IMR-90 (cell line): Measurements from ENCODE around the gene KLHL6. TPM values are rescaled to one million over a fixed set of nuclear protein-coding genes. Genes with fewer than 3 reads are reported as not detected.

Experiments
- ATAC-seq: fragments of 200-7000 bp; cut with Tn5 transposase; 2 replicates; pipeline ENCODE4 v1.9.1; 2020; ENCODE audit warnings: low read depth, mild to moderate bottlenecking, moderate library complexity
- BruUV-seq: library from RNA; stranded (reverse); fragments of 400-500 nt; replicated peaks from 2 replicates; lab custom pipeline; 2021; lab: Mats Ljungman, UMichigan
- CTCF ChIA-PET: fragments of 300-600 bp; formaldehyde crosslinking; extraction: SDS; loops from one replicate; lab custom pipeline; 2021; ENCODE audit warnings: antibody characterized with exemption; lab: Yijun Ruan, JAX
- POLR2A ChIA-PET: fragments of 300-600 bp; sonication (Branson Sonifier 250); formaldehyde crosslinking; loops from one replicate; lab custom pipeline; 2022; ENCODE audit warnings: antibody characterized with exemption; ENCODE audit not compliant: unreplicated experiment; lab: Charles Lee
- DNase-seq: peaks from one replicate; pipeline ENCODE4 v3.0.0; 2013
- H2AFZ ChIP-seq: replicated peaks from 2 replicates; pipeline ENCODE3; 2013; ENCODE audit warnings: low read length, mild to moderate bottlenecking; ENCODE audit not compliant: poor library complexity
- H2AK5ac ChIP-seq: 2 replicates; pipeline ENCODE4 v1.6.1; 2013; ENCODE audit warnings: low read depth, low read length, inconsistent platforms
- H2AK9ac ChIP-seq: replicated peaks from 2 replicates; pipeline ENCODE3; 2013; ENCODE audit warnings: mild to moderate bottlenecking, low read depth, low read length, moderate library complexity; ENCODE audit not compliant: poor library complexity
- H2BK120ac ChIP-seq: 2 replicates; pipeline ENCODE4 v1.6.1; 2013; ENCODE audit warnings: low read depth, low read length, inconsistent platforms
- H2BK15ac ChIP-seq: 3 replicates; pipeline ENCODE4 v1.6.1; 2013; ENCODE audit warnings: low read depth, low read length, inconsistent platforms
- H2BK20ac ChIP-seq: 2 replicates; pipeline ENCODE4 v1.6.1; 2013; ENCODE audit warnings: low read depth, mild to moderate bottlenecking, inconsistent platforms, low read length, moderate library complexity
- H2BK5ac ChIP-seq: 2 replicates; pipeline ENCODE4 v1.6.1; 2013; ENCODE audit warnings: mild to moderate bottlenecking, low read depth, low read length, inconsistent platforms; ENCODE audit not compliant: poor library complexity, severe bottlenecking
- H3K14ac ChIP-seq: replicated peaks from 2 replicates; pipeline ENCODE4 v1.6.1; 2013; ENCODE audit warnings: low read depth, low read length, inconsistent platforms
- H3K18ac ChIP-seq: 2 replicates; pipeline ENCODE4 v1.6.1; 2013; ENCODE audit warnings: low read depth, low read length, control low read depth
- H3K23ac ChIP-seq: 2 replicates; pipeline ENCODE4 v1.6.1; 2013; ENCODE audit warnings: low read depth, low read length, inconsistent platforms
- H3K27ac ChIP-seq: 2 replicates; pipeline ENCODE4 v1.5.1; 2013; ENCODE audit warnings: mild to moderate bottlenecking, control low read depth, low read length; ENCODE audit not compliant: insufficient read depth
- H3K27me3 ChIP-seq: 2 replicates; pipeline ENCODE4 v1.6.1; 2013; ENCODE audit warnings: low read length; ENCODE audit not compliant: control insufficient read depth, insufficient read depth
- H3K36me3 ChIP-seq: 2 replicates; pipeline ENCODE4 v1.6.1; 2013; ENCODE audit warnings: low read length, mixed read lengths; ENCODE audit not compliant: control insufficient read depth, insufficient read depth
- H3K4ac ChIP-seq: 2 replicates; pipeline ENCODE4 v1.6.1; 2013; ENCODE audit warnings: low read depth, low read length, inconsistent platforms
- H3K4me1 ChIP-seq: 2 replicates; pipeline ENCODE4 v1.6.1; 2013; ENCODE audit warnings: low read length, mixed read lengths; ENCODE audit not compliant: control insufficient read depth, insufficient read depth
- H3K4me2 ChIP-seq: 2 replicates; pipeline ENCODE4 v1.6.1; 2013; ENCODE audit warnings: low read depth, mild to moderate bottlenecking, control low read depth, low read length, moderate library complexity
- H3K4me3 ChIP-seq: 2 replicates; pipeline ENCODE4 v1.5.1; 2013; ENCODE audit warnings: low read depth, mild to moderate bottlenecking, control low read depth, low read length, moderate library complexity; ENCODE audit not compliant: insufficient read depth
- H3K56ac ChIP-seq: 2 replicates; pipeline ENCODE4 v1.6.1; 2013; ENCODE audit warnings: low read length, inconsistent platforms; ENCODE audit not compliant: insufficient read depth; ENCODE audit errors: extremely low read depth
- H3K79me1 ChIP-seq, 2 experiments: 2 replicates each; pipeline ENCODE4 v1.6.1; 2013; ENCODE audit warnings: low read length in 2 of 2, inconsistent platforms in 1 of 2, low read depth in 1 of 2
- H3K9ac ChIP-seq: 2 replicates; pipeline ENCODE4 v1.6.1; 2013; ENCODE audit warnings: low read depth, low read length, control low read depth
- H3K9me1 ChIP-seq: 2 replicates; pipeline ENCODE4 v1.6.1; 2013; ENCODE audit warnings: low read length, inconsistent platforms; ENCODE audit not compliant: insufficient read depth
- H3K9me3 ChIP-seq: 2 replicates; pipeline ENCODE4 v1.6.1; 2013; ENCODE audit warnings: low read length; ENCODE audit not compliant: control insufficient read depth, insufficient read depth
- H4K20me1 ChIP-seq: 2 replicates; pipeline ENCODE4 v1.6.1; 2013; ENCODE audit warnings: low read length, inconsistent platforms; ENCODE audit not compliant: insufficient read depth
- H4K5ac ChIP-seq: 2 replicates; pipeline ENCODE4 v1.6.1; 2013; ENCODE audit warnings: mild to moderate bottlenecking, low read depth, low read length, control low read depth
- H4K8ac ChIP-seq, 2 experiments: 2 replicates each; pipeline ENCODE4 v1.6.1; 2013; ENCODE audit warnings: low read depth in 2 of 2, low read length in 2 of 2, control low read depth in 1 of 2, inconsistent platforms in 1 of 2
- H4K91ac ChIP-seq: 2 replicates; pipeline ENCODE4 v1.6.1; 2013; ENCODE audit warnings: low read depth, low read length, inconsistent platforms; ENCODE audit not compliant: insufficient read depth
- BHLHE40 ChIP-seq: fragments of 150-350 bp; IDR thresholded peaks from 2 replicates; pipeline ENCODE4 v1.6.1; 2016; ENCODE audit warnings: mild to moderate bottlenecking, low read depth, low read length
- CEBPB ChIP-seq: IDR thresholded peaks from 2 replicates; pipeline ENCODE4 v1.6.1; 2012; ENCODE audit warnings: low read depth, low read length, improper control_type of control experiment
- CHD1 ChIP-seq: IDR thresholded peaks from 2 replicates; pipeline ENCODE4 v1.6.1; 2012; ENCODE audit warnings: low read depth, low read length, improper control_type of control experiment
- CTCF ChIP-seq: conservative IDR thresholded peaks from 2 replicates; pipeline ENCODE4 v1.5.1; 2012; ENCODE audit warnings: mild to moderate bottlenecking, low read depth, low read length, improper control_type of control experiment
- ELK1 ChIP-seq: fragments of 150-350 bp; IDR thresholded peaks from 2 replicates; pipeline ENCODE4 v1.6.1; 2016; ENCODE audit warnings: low read depth, mild to moderate bottlenecking, low read length, moderate library complexity, borderline replicate concordance
- FOS ChIP-seq: fragments of 150-350 bp; IDR thresholded peaks from 2 replicates; pipeline ENCODE4 v1.6.1; 2016; ENCODE audit warnings: low read depth, low read length
- MAFK ChIP-seq: IDR thresholded peaks from 2 replicates; pipeline ENCODE4 v1.6.1; 2012; ENCODE audit warnings: low read depth, low read length, improper control_type of control experiment
- MAZ ChIP-seq: IDR thresholded peaks from 2 replicates; pipeline ENCODE4 v1.6.1; 2012; ENCODE audit warnings: low read depth, mild to moderate bottlenecking, low read length, improper control_type of control experiment, moderate library complexity, borderline replicate concordance
- MXI1 ChIP-seq: IDR thresholded peaks from 2 replicates; pipeline ENCODE4 v1.6.1; 2012; ENCODE audit warnings: low read depth, mild to moderate bottlenecking, low read length, moderate library complexity, borderline replicate concordance
- NFE2L2 ChIP-seq: fragments of 150-350 bp; IDR thresholded peaks from 2 replicates; pipeline ENCODE4 v1.6.1; 2016; ENCODE audit warnings: low read depth, mild to moderate bottlenecking, low read length
- POLR2A ChIP-seq: IDR thresholded peaks from 2 replicates; pipeline ENCODE4 v1.6.1; 2012; ENCODE audit warnings: mild to moderate bottlenecking, low read depth, low read length
- RAD21 ChIP-seq: IDR thresholded peaks from 2 replicates; pipeline ENCODE4 v1.6.1; 2012; ENCODE audit warnings: low read length, improper control_type of control experiment
- RCOR1 ChIP-seq: IDR thresholded peaks from 2 replicates; pipeline ENCODE4 v1.6.1; 2012; ENCODE audit warnings: mild to moderate bottlenecking, low read length, improper control_type of control experiment; ENCODE audit not compliant: insufficient replicate concordance
- RFX5 ChIP-seq: IDR thresholded peaks from 2 replicates; pipeline ENCODE4 v1.8.0; 2012; ENCODE audit warnings: low read depth, mild to moderate bottlenecking, low read length, moderate library complexity
- SMC3 ChIP-seq: fragments of 150-350 bp; IDR thresholded peaks from 2 replicates; pipeline ENCODE4 v1.6.1; 2016; ENCODE audit warnings: low read depth, mild to moderate bottlenecking, antibody characterized with exemption, low read length, moderate library complexity
- USF2 ChIP-seq: fragments of 150-350 bp; IDR thresholded peaks from 2 replicates; pipeline ENCODE4 v1.6.1; 2017; ENCODE audit warnings: mild to moderate bottlenecking, antibody characterized with exemption, low read length, low read depth
- WGBS, 2 experiments: methylation state at CpG; one replicate each; pipeline versions ENCODE4 v1.1.5 to v1.1.7; 2013; ENCODE audit warnings: missing lambda C conversion rate in 2 of 2; ENCODE audit not compliant: insufficient read length in 1 of 2; ENCODE audit errors: extremely low coverage in 2 of 2; 5-methylcytosine and 5-hydroxymethylcytosine counted together
- dilution Hi-C: fragments of 300-500 bp; cut with HindIII; formaldehyde crosslinking; loops from one replicate; pipeline ENCODE4 v1.14.3; 2018; ENCODE audit warnings: low sequenced_read_pairs; ENCODE audit not compliant: unreplicated experiment
- in situ Hi-C: fragments of 300-500 bp; cut with MboI; formaldehyde crosslinking; loops from 3 replicates; pipeline ENCODE4 v1.14.3; 2019; ENCODE audit warnings: low sequenced_read_pairs, inconsistent platforms, mixed read lengths
- intact Hi-C: fragments of 100-400 bp; cut with micrococcal nuclease; formaldehyde crosslinking; loops from 2 replicates; pipeline ENCODE4 v1.10.0; 2022
- polyA plus RNA-seq, 3 experiments: library from polyadenylated mRNA; depleted of rRNA; stranded (reverse); fragments of >200 nt; gene quantifications; 2 replicates each; pipeline ENCODE4 v1.2.3, GENCODE V29; 2012; ENCODE audit warnings: low replicate concordance in 1 of 3
- total RNA-seq: library from RNA; depleted of rRNA; stranded (reverse); fragments of >200 nt; gene quantifications from 2 replicates; pipeline ENCODE4 v1.2.3, GENCODE V29; 2012

The KLHL6 gene
- total and polyA plus RNA-seq, 2 of the 4 experiments (the other 2 are of a cell fraction), result not detected

GRCh38 chr3:183526838-183527427, 28.6 kb downstream of the KLHL6 start:
- Histone ChIP-seq H3K27ac (no peak overlapping the region), H3K4me3 (no peak overlapping the region), H4K8ac (no peak overlapping the region), H2BK15ac (no peak overlapping the region), H3K4me1 (no peaks in the 10 kb centered on the region), H3K9ac (no peak overlapping the region), H3K79me1 (no peaks in the 10 kb centered on the region), H3K9me1 (no peaks in the 10 kb centered on the region), H3K4ac (no peak overlapping the region), H4K20me1 (no peaks in the 10 kb centered on the region), H2BK5ac (no peak overlapping the region), H3K56ac (no peak overlapping the region), H3K23ac (no peak overlapping the region), H3K18ac (no peak overlapping the region), H3K27me3 (peaks cover 5% of the 10 kb centered on the region), H3K4me2 (no peak overlapping the region), H4K5ac (no peak overlapping the region), H3K9me3 (no peaks in the 10 kb centered on the region), H2AK5ac (no peak overlapping the region), H4K91ac (no peak overlapping the region), H3K36me3 (no peaks in the 10 kb centered on the region), H2BK120ac (no peak overlapping the region), H2AK9ac (no peak overlapping the region), H2BK20ac (no peak overlapping the region), H3K14ac (no peak overlapping the region), H2AFZ (no peak overlapping the region)
- DNase-seq (no peak), ATAC-seq (no peak)
- no TSS peak for BruUV-seq
- ChIA-PET CTCF (interaction anchor here (0.7 kb wide), 2 partner anchors 246 to 256 kb away, joined by 4 to 5 read pairs; no protein-coding TSS in a partner anchor), POLR2A (no interaction called here)
- in situ Hi-C loops, result no loop called here
- dilution Hi-C loops, result no loop called here
- no CpG with 5 or more reads among the region's 4 CpGs for WGBS, 2 experiments
- intact Hi-C loops, result no loop called here
- TF ChIP-seq BHLHE40 (no peak), FOS (no peak), RFX5 (no peak), MAFK (no peak), POLR2A (no peak), CHD1 (no peak), RAD21 (no peak), MXI1 (no peak), SMC3 (no peak), CTCF (no peak), CEBPB (no peak), USF2 (no peak), NFE2L2 (no peak), ELK1 (no peak), RCOR1 (no peak), MAZ (no peak)
